ENCODE data around the gene LAMA3.

Gene LAMA3

DNA sequence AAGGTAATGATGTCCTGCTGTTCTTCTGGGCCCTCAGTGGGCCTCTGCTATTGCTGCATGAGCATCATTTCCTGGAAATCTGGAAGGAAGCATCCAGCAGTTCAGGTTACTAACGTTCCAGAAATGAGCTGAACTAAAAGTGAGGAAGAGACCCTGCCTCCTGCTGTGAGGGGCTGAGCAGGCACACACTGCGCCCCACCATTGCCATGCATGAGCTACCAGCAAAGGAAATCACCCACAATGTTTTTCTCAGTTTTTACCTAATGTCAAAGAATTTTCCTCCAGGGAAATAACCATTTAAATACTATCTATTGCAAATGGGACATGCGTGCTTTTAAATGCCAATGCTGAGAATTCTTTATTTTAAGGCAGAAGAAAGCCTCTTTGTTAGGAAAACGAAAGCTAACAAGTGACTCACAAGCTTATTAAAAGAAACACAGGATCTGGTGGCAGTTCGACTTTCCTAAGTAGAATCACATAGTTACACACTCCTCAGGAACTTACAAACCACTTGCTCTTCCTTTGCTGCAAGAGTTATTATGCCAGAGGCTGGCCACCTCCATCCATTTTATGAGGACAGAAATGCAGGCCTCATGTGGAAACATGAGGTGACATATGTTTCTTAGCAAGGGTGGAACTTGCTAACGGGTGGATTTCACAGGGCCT is 172.7 kb downstream of the LAMA3 start:
- no peaks in the 10 kb centered on the region for H3K9me3 ChIP-seq (ENCODE audit: control insufficient read depth, low read length)
- H3K4me1 ChIP-seq (ENCODE audit: control insufficient read depth, insufficient read depth, low read depth, low read length), result peaks cover 16% of the 10 kb centered on the region
- no peaks in the 10 kb centered on the region for H3K79me1 ChIP-seq (replicated peaks; ENCODE audit: low read length, poor library complexity, severe bottlenecking)
- no peak overlapping the region for H3K4ac ChIP-seq (ENCODE audit: low read depth in 1 of 2, low read length in 2 of 2)
- H3K18ac ChIP-seq (ENCODE audit: low read depth in 1 of 2, low read length in 2 of 2), result peak overlapping the region in 1 of 2 experiments; percentile 26
- peak overlapping the region; percentile 40 for H3K9ac ChIP-seq (ENCODE audit: low read length)
- H2BK120ac ChIP-seq (ENCODE audit: low read depth, low read length), result no peak overlapping the region
- H2BK5ac ChIP-seq (ENCODE audit: low read depth, low read length, poor library complexity, severe bottlenecking), result no peak overlapping the region
- H3K4me2 ChIP-seq (ENCODE audit: low read length, poor library complexity, severe bottlenecking), result no peak overlapping the region
- H3K36me3 ChIP-seq (ENCODE audit: control insufficient read depth in 1 of 2, insufficient read depth in 2 of 2, low read depth in 1 of 2, low read length in 2 of 2), result peaks cover 0 to 60% of the 10 kb centered on the region in 2 experiments
- DNase-seq, result peak; percentile 86
- H2BK15ac ChIP-seq (ENCODE audit: low read depth, poor library complexity, severe bottlenecking), result no peak overlapping the region
- no peak overlapping the region for H4K8ac ChIP-seq (ENCODE audit: low read length)
- no peaks in the 10 kb centered on the region for H3K27me3 ChIP-seq (ENCODE audit: control insufficient read depth in 1 of 2, insufficient read depth in 1 of 2, low read length in 2 of 2)
- no peak overlapping the region for H3K14ac ChIP-seq (ENCODE audit: low read length in 2 of 2)
- no peak overlapping the region for H3K4me3 ChIP-seq (ENCODE audit: insufficient read depth in 1 of 2, low read depth in 1 of 2, low read length in 2 of 2)
- H3K23ac ChIP-seq (ENCODE audit: low read length in 2 of 2), result no peak overlapping the region
- peak overlapping the region; percentile 14 for H4K91ac ChIP-seq (ENCODE audit: low read length)
- no peak overlapping the region for H2AK5ac ChIP-seq (ENCODE audit: low read length, severe bottlenecking)
- WGBS, result 45% methylated on average over 6 of the region's 6 CpGs
- H3K27ac ChIP-seq (ENCODE audit: low read length, poor library complexity, severe bottlenecking), result peak overlapping the region; percentile 69
- peak overlapping the region in 1 of 2 experiments; percentile 50 for H2BK12ac ChIP-seq (ENCODE audit: low read length in 2 of 2)
- no peak overlapping the region for H2AFZ ChIP-seq (ENCODE audit: low read depth, low read length)

DNA sequence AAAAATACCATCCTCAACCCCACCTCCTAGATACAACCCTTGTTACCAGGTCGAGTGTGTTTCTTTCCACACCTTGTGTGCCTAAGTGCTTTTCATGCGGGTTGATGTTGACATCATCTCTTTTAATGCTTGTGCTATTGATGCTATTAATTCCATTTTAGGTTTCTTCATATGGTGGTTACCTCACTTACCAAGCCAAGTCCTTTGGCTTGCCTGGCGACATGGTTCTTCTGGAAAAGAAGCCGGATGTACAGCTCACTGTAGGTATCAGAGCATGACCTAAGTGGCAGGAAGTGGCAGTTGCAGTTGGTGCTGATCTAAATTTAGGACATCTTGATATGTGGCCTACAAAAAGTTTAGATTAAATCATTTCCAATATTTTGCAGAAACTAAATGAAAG is 175.4 kb downstream of the LAMA3 start:
- H3K9ac ChIP-seq (ENCODE audit: low read length), result no peak overlapping the region
- H2AFZ ChIP-seq (ENCODE audit: low read depth, low read length), result no peak overlapping the region
- no peak overlapping the region for H2BK5ac ChIP-seq (ENCODE audit: low read depth, low read length, poor library complexity, severe bottlenecking)
- H3K4me3 ChIP-seq (ENCODE audit: insufficient read depth in 1 of 2, low read depth in 1 of 2, low read length in 2 of 2), result no peak overlapping the region
- no peak overlapping the region for H2AK5ac ChIP-seq (ENCODE audit: low read length, severe bottlenecking)
- peaks cover 0 to 53% of the 10 kb centered on the region in 2 experiments for H3K36me3 ChIP-seq (ENCODE audit: control insufficient read depth in 1 of 2, insufficient read depth in 2 of 2, low read depth in 1 of 2, low read length in 2 of 2)
- no peak overlapping the region for H3K14ac ChIP-seq (ENCODE audit: low read length in 2 of 2)
- H3K23ac ChIP-seq (ENCODE audit: low read length in 2 of 2), result no peak overlapping the region
- no peak overlapping the region for H2BK120ac ChIP-seq (ENCODE audit: low read depth, low read length)
- H2BK15ac ChIP-seq (ENCODE audit: low read depth, poor library complexity, severe bottlenecking), result no peak overlapping the region
- no peak overlapping the region for H2BK12ac ChIP-seq (ENCODE audit: low read length in 2 of 2)
- no peak overlapping the region for H4K8ac ChIP-seq (ENCODE audit: low read length)
- H3K4ac ChIP-seq (ENCODE audit: low read depth in 1 of 2, low read length in 2 of 2), result no peak overlapping the region
- no peak overlapping the region for H3K18ac ChIP-seq (ENCODE audit: low read depth in 1 of 2, low read length in 2 of 2)
- WGBS, result 100% methylated on average over 3 of the region's 4 CpGs
- H3K9me3 ChIP-seq (ENCODE audit: control insufficient read depth, low read length), result no peaks in the 10 kb centered on the region
- H4K91ac ChIP-seq (ENCODE audit: low read length), result no peak overlapping the region
- H3K4me2 ChIP-seq (ENCODE audit: low read length, poor library complexity, severe bottlenecking), result no peak overlapping the region
- no peak for DNase-seq
- H3K27me3 ChIP-seq (ENCODE audit: control insufficient read depth in 1 of 2, insufficient read depth in 1 of 2, low read length in 2 of 2), result no peaks in the 10 kb centered on the region
- peaks cover 14% of the 10 kb centered on the region for H3K4me1 ChIP-seq (ENCODE audit: control insufficient read depth, insufficient read depth, low read depth, low read length)
- no peak overlapping the region for H3K27ac ChIP-seq (ENCODE audit: low read length, poor library complexity, severe bottlenecking)
- H3K79me1 ChIP-seq (replicated peaks; ENCODE audit: low read length, poor library complexity, severe bottlenecking), result no peaks in the 10 kb centered on the region

DNA sequence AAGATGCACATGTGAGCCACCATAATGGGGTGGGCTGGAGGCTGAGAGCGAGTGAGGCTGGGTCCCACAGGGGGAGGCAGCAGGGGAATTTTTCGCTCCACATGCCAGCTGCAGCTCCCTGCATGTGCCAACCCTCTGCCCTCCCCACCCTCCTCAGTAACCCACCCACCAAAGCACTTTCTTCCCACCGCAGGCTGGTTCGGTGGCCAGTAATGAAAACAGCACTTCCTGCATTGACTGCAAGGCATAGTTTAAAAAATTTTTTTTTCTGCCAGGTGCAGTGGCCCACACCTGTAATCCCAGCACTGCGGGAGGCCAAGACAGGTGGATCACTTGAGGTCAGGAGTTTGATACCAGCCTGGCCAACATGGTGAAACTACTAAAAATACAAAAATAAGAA is 177.8 kb downstream of the LAMA3 start:
- Histone ChIP-seq H3K9ac (ENCODE audit: low read length) (no peak overlapping the region), H3K36me3 (ENCODE audit: control insufficient read depth in 1 of 2, insufficient read depth in 2 of 2, low read depth in 1 of 2, low read length in 2 of 2) (peaks cover 0 to 44% of the 10 kb centered on the region in 2 experiments), H3K9me3 (ENCODE audit: control insufficient read depth, low read length) (no peaks in the 10 kb centered on the region), H4K91ac (ENCODE audit: low read length) (no peak overlapping the region), H3K27ac (ENCODE audit: low read length, poor library complexity, severe bottlenecking) (no peak overlapping the region), H2BK120ac (ENCODE audit: low read depth, low read length) (no peak overlapping the region), H3K27me3 (ENCODE audit: control insufficient read depth in 1 of 2, insufficient read depth in 1 of 2, low read length in 2 of 2) (no peaks in the 10 kb centered on the region), H3K23ac (ENCODE audit: low read length in 2 of 2) (no peak overlapping the region), H3K4me2 (ENCODE audit: low read length, poor library complexity, severe bottlenecking) (no peak overlapping the region), H4K8ac (ENCODE audit: low read length) (no peak overlapping the region), H3K14ac (ENCODE audit: low read length in 2 of 2) (no peak overlapping the region), H3K4me3 (ENCODE audit: insufficient read depth in 1 of 2, low read depth in 1 of 2, low read length in 2 of 2) (no peak overlapping the region), H2BK5ac (ENCODE audit: low read depth, low read length, poor library complexity, severe bottlenecking) (no peak overlapping the region), H2BK15ac (ENCODE audit: low read depth, poor library complexity, severe bottlenecking) (no peak overlapping the region), H2BK12ac (ENCODE audit: low read length in 2 of 2) (peak overlapping the region in 1 of 2 experiments; percentile 43), H3K79me1 (replicated peaks; ENCODE audit: low read length, poor library complexity, severe bottlenecking) (no peaks in the 10 kb centered on the region), H2AK5ac (ENCODE audit: low read length, severe bottlenecking) (peak overlapping the region; percentile 20), H3K4me1 (ENCODE audit: control insufficient read depth, insufficient read depth, low read depth, low read length) (peaks cover 12% of the 10 kb centered on the region), H3K18ac (ENCODE audit: low read depth in 1 of 2, low read length in 2 of 2) (no peak overlapping the region), H2AFZ (ENCODE audit: low read depth, low read length) (no peak overlapping the region), H3K4ac (ENCODE audit: low read depth in 1 of 2, low read length in 2 of 2) (no peak overlapping the region)
- no peak for DNase-seq
- 83% methylated on average over 5 of the region's 5 CpGs for WGBS

- Histone ChIP-seq H3K27ac (ENCODE audit: low read length, poor library complexity, severe bottlenecking) (peak overlapping the region; percentile 35), H3K4me1 (ENCODE audit: control insufficient read depth, insufficient read depth, low read depth, low read length) (peaks cover 14% of the 10 kb centered on the region), H3K79me1 (replicated peaks; ENCODE audit: low read length, poor library complexity, severe bottlenecking) (no peaks in the 10 kb centered on the region), H3K23ac (ENCODE audit: low read length in 2 of 2) (no peak overlapping the region), H4K8ac (ENCODE audit: low read length) (no peak overlapping the region), H2AFZ (ENCODE audit: low read depth, low read length) (no peak overlapping the region), H2BK5ac (ENCODE audit: low read depth, low read length, poor library complexity, severe bottlenecking) (no peak overlapping the region), H3K18ac (ENCODE audit: low read depth in 1 of 2, low read length in 2 of 2) (no peak overlapping the region), H2BK120ac (ENCODE audit: low read depth, low read length) (no peak overlapping the region), H3K36me3 (ENCODE audit: control insufficient read depth in 1 of 2, insufficient read depth in 2 of 2, low read depth in 1 of 2, low read length in 2 of 2) (peaks cover 5 to 51% of the 10 kb centered on the region in 2 experiments), H3K4ac (ENCODE audit: low read depth in 1 of 2, low read length in 2 of 2) (no peak overlapping the region), H4K91ac (ENCODE audit: low read length) (no peak overlapping the region), H2BK12ac (ENCODE audit: low read length in 2 of 2) (no peak overlapping the region), H3K4me3 (ENCODE audit: insufficient read depth in 1 of 2, low read depth in 1 of 2, low read length in 2 of 2) (no peak overlapping the region), H3K9me3 (ENCODE audit: control insufficient read depth, low read length) (no peaks in the 10 kb centered on the region), H3K14ac (ENCODE audit: low read length in 2 of 2) (no peak overlapping the region), H2AK5ac (ENCODE audit: low read length, severe bottlenecking) (no peak overlapping the region), H3K9ac (ENCODE audit: low read length) (no peak overlapping the region), H3K4me2 (ENCODE audit: low read length, poor library complexity, severe bottlenecking) (no peak overlapping the region), H3K27me3 (ENCODE audit: control insufficient read depth in 1 of 2, insufficient read depth in 1 of 2, low read length in 2 of 2) (no peaks in the 10 kb centered on the region), H2BK15ac (ENCODE audit: low read depth, poor library complexity, severe bottlenecking) (no peak overlapping the region)
- DNase-seq, result no peak
- WGBS, result 100% methylated on average over 2 of the region's 3 CpGs
Observed at GRCh38 chr18:23868136-23868785, 179.0 kb downstream of the LAMA3 start.
